GM10266 (cell line): ENCODE data around the gene TMEM167A.

ENCODE experiments used
- DNase-seq: peaks from one replicate; pipeline ENCODE4 v3.0.0; 2012; ENCODE audit errors: extremely low spot score
- CTCF ChIP-seq: IDR thresholded peaks from 2 replicates; pipeline ENCODE4 v1.5.1; 2012; ENCODE audit warnings: mild to moderate bottlenecking, low read depth; ENCODE audit not compliant: control insufficient read depth, insufficient read depth; ENCODE audit errors: missing control alignments

TMEM167A gene

DNA sequence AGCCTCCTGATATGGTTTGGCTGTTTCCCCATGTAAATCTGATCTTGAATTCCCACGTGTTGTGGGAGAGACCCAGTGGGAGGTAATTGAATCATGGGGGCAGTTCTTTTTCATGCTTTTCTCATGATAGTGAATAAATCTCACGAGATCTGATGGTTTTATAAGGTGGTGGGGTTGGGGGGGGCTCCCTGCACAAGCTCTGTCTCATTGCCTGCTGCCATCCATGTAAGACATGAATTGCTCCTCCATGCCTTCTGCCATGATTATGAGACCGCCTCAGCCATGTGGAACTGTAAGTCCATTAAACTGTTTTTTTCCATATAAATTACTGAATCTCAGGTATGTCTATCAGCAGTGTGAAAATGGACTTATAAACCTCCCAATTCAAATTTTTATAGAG, 13.0 kb upstream of the TMEM167A start:
- DNase-seq = no peak

GRCh38 chr5:83085106-83085505, 7.9 kb upstream of the TMEM167A start:
- no peak for TF ChIP-seq CTCF
- no peak for DNase-seq

More for the DNA sequence above, 13.0 kb upstream of the TMEM167A start:
- no peak for TF ChIP-seq CTCF

GRCh38 chr5:83084336-83084735, 7.1 kb upstream of the TMEM167A start:
- no peak for TF ChIP-seq CTCF
- no peak for DNase-seq

GRCh38 chr5:83082750-83083149, 5.6 kb upstream of the TMEM167A start:
- DNase-seq = no peak
- TF ChIP-seq CTCF = no peak

GRCh38 chr5:83077662-83078261, 568 bp upstream of the TMEM167A start:
- TF ChIP-seq CTCF = no peak
- DNase-seq = no peak

- no peak for DNase-seq
- TF ChIP-seq CTCF = no peak
Observed at GRCh38 chr5:83072966-83073365, 4.2 kb downstream of the TMEM167A start.

DNA sequence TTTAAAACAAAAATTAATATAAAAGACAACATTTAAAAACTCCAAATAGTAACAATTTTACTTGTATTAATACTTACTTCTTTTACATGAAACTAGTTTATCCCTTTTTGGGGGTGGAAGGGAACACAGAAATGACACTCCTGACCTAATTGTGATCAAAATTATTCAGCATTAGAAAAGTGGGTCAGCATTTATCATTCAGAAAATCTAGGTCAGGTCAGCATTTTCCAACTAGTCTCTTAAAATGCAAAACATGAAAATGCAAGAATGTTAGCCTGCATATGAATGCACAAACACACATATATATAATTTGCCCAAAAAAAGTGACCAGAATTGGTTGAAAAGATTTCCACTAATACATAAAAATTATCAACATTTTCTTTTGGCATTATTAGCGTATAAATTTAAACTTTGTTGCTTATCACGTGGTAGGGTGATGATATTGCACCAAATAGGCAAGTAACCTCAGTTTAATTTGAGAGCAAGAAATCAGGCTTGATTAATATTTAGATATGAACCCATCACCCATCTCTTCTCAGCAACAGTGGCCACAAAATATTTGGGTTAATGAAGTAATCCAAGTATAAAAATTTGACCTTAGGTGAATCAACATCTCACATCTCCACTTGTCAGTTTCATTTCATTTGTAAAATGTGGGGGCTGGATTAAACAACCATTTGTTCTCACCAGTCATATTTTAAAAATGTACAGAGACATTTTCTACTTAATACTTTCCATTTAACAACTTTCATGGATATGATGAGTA, 5.7 kb downstream of the TMEM167A start:
- no peak for DNase-seq
- TF ChIP-seq CTCF = no peak
